ENCODE results near the gene FOXP3. TPM values are rescaled to one million over a fixed set of nuclear protein-coding genes. Genes with fewer than 3 reads are reported as not detected.

FOXP3 gene
- total and polyA plus RNA-seq, 2 experiments from 2014 or later, result 0.03 TPM; not detected in 1

DNA sequence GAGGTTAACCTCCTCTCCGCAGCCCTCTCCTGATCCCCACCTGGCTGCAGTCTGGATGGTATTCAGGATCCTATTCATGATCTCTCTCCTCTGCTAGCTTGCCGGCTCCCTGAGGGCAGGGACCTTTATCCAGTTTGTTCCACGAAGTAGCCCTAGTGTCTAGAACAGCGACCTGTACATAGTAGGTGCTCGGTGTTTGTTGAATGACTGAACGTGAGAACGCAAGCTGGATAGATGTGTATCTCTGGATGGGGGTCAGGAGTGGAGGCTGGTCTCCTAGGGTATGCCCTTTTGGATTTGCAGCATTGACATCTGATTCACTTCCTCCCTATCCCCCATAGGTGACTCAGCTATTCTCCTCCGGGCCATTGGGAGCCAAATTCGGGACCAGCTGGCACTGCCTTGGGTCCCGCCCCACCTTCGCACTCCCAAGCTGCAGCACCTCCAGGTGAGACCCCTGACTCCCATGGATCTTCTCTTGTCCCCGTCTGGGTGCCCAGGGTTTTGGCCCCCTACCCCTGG, 21.9 kb downstream of the FOXP3 start:
- no peak overlapping the region for H3K27ac ChIP-seq
- 86% methylated on average over 11 of the region's 12 CpGs for WGBS (ENCODE audit: low lambda C conversion rate, missing lambda C conversion rate)
- TF ChIP-seq, protein P1, sequence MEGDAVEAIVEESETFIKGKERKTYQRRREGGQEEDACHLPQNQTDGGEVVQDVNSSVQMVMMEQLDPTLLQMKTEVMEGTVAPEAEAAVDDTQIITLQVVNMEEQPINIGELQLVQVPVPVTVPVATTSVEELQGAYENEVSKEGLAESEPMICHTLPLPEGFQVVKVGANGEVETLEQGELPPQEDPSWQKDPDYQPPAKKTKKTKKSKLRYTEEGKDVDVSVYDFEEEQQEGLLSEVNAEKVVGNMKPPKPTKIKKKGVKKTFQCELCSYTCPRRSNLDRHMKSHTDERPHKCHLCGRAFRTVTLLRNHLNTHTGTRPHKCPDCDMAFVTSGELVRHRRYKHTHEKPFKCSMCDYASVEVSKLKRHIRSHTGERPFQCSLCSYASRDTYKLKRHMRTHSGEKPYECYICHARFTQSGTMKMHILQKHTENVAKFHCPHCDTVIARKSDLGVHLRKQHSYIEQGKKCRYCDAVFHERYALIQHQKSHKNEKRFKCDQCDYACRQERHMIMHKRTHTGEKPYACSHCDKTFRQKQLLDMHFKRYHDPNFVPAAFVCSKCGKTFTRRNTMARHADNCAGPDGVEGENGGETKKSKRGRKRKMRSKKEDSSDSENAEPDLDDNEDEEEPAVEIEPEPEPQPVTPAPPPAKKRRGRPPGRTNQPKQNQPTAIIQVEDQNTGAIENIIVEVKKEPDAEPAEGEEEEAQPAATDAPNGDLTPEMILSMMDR (IDR thresholded peaks at IDR 0.05; ENCODE audit: poor library complexity), result no peak
- TF ChIP-seq EZH2 (IDR thresholded peaks at IDR 0.05; ENCODE audit: borderline replicate concordance), result no peak
- no peaks in the 10 kb centered on the region for H3K27me3 ChIP-seq
- no peaks in the 10 kb centered on the region for H4K20me1 ChIP-seq (ENCODE audit: insufficient read depth, poor library complexity, severe bottlenecking)
- H3K36me3 ChIP-seq (replicated peaks; ENCODE audit: insufficient read depth, low read depth), result no peaks in the 10 kb centered on the region
- H3K4me2 ChIP-seq, result no peak overlapping the region
- H3K9me2 ChIP-seq (replicated peaks; ENCODE audit: insufficient read depth), result no peaks in the 10 kb centered on the region
- H2AFZ ChIP-seq, result no peak overlapping the region
- DNase-seq (ENCODE audit: low spot score), result no peak
- H3K79me2 ChIP-seq, result no peaks in the 10 kb centered on the region
- H3K9me3 ChIP-seq (ENCODE audit: low read depth), result no peaks in the 10 kb centered on the region
- no peak overlapping the region for H3K4me3 ChIP-seq
- H3K4me1 ChIP-seq (ENCODE audit: insufficient read depth), result no peaks in the 10 kb centered on the region

DNA sequence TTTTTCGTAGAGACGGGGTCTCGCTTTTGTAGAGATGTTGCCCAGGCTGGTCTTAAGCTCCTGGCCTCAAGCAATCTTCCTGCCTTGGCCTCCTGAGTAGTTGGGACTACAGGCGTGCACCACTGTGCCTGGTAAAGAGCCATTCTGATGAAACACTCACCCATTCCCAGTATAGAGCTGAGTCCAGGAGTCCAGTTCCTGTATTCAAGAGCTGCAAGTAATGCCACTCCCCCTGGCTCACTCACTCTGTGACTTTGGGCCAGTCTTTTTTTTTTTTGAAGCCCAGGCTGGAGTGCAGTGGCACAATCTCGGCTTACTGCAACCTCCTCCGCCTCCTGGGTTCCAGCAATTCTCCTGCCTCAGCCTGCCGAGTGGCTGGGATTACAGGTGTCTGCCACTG, 25.8 kb downstream of the FOXP3 start:
- Histone ChIP-seq H3K4me1 (ENCODE audit: insufficient read depth) (no peaks in the 10 kb centered on the region), H3K27me3 (no peaks in the 10 kb centered on the region), H2AFZ (no peak overlapping the region), H4K20me1 (ENCODE audit: insufficient read depth, poor library complexity, severe bottlenecking) (no peaks in the 10 kb centered on the region), H3K4me3 (no peak overlapping the region), H3K36me3 (replicated peaks; ENCODE audit: insufficient read depth, low read depth) (no peaks in the 10 kb centered on the region), H3K79me2 (no peaks in the 10 kb centered on the region), H3K9me3 (ENCODE audit: low read depth) (no peaks in the 10 kb centered on the region), H3K27ac (no peak overlapping the region), H3K4me2 (no peak overlapping the region), H3K9me2 (replicated peaks; ENCODE audit: insufficient read depth) (no peaks in the 10 kb centered on the region)
- TF ChIP-seq EZH2 (IDR thresholded peaks at IDR 0.05; ENCODE audit: borderline replicate concordance) (no peak), EZH2phosphoT487 (IDR thresholded peaks at IDR 0.05; ENCODE audit: low read depth, severe bottlenecking, unreplicated experiment) (no peak)
- TF ChIP-seq, protein P1 (IDR thresholded peaks at IDR 0.05; ENCODE audit: poor library complexity), result no peak
- no peak for DNase-seq (ENCODE audit: low spot score)
- 84% methylated on average over 7 of the region's 7 CpGs for WGBS (ENCODE audit: low lambda C conversion rate, missing lambda C conversion rate)

DNA sequence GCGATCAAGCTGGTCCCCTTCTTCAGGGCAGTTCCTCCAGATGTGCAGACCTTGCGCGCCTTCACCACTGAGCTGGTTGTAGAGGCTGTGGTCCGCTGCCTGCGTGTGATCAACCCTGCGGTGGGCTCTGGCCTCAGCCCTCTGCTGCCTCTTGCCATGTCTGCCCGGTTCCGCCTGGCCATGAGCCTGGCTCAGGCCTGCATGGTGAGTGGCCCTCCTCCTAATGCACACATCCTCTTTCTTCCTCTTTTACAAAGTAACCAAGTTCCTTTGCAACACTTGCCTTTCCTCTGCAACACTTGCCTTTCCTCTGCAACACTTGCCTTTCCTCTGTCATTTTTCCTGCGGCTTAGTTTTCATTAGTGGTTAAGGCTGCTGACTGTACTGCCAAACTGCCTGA, 27.4 kb downstream of the FOXP3 start:
- TF ChIP-seq, protein P1 (IDR thresholded peaks at IDR 0.05; ENCODE audit: poor library complexity), result no peak
- TF ChIP-seq EZH2phosphoT487 (IDR thresholded peaks at IDR 0.05; ENCODE audit: low read depth, severe bottlenecking, unreplicated experiment) (no peak), EZH2 (IDR thresholded peaks at IDR 0.05; ENCODE audit: borderline replicate concordance) (no peak)
- Histone ChIP-seq H3K27ac (no peak overlapping the region), H3K4me3 (no peak overlapping the region), H3K4me2 (no peak overlapping the region), H2AFZ (no peak overlapping the region), H3K36me3 (replicated peaks; ENCODE audit: insufficient read depth, low read depth) (no peaks in the 10 kb centered on the region), H4K20me1 (ENCODE audit: insufficient read depth, poor library complexity, severe bottlenecking) (no peaks in the 10 kb centered on the region), H3K9me2 (replicated peaks; ENCODE audit: insufficient read depth) (no peaks in the 10 kb centered on the region), H3K27me3 (no peaks in the 10 kb centered on the region), H3K4me1 (ENCODE audit: insufficient read depth) (no peaks in the 10 kb centered on the region), H3K9me3 (ENCODE audit: low read depth) (no peaks in the 10 kb centered on the region), H3K79me2 (no peaks in the 10 kb centered on the region)
- DNase-seq (ENCODE audit: low spot score), result no peak
- WGBS (ENCODE audit: low lambda C conversion rate, missing lambda C conversion rate), result 89% methylated on average over 9 of the region's 9 CpGs

Data from hepatocyte (in vitro differentiated cells).